T-helper 1 cell treated with Interleukin-12 subunit alpha and Interleukin-12 subunit beta and Interleukin-4 antibody, amounts not matched to agents 30 μg/mL and 1 μg/mL, for 36 hours (primary cell): Measurements from ENCODE around the gene POFUT1.
"Not testable (repeated sequence)": the region's sequence is repeated elsewhere in the genome, so short reads cannot be mapped to it uniquely, and the experiment has no call there.

Experiments used
- H3K27ac Mint-ChIP-seq: one replicate; pipeline ENCODE4 v1.8.0; 2021; ENCODE audit warnings: mild to moderate bottlenecking, mixed read lengths
- H3K27me3 Mint-ChIP-seq: one replicate; pipeline ENCODE4 v1.8.0; 2021; ENCODE audit warnings: low read depth, mixed read lengths
- H3K36me3 Mint-ChIP-seq: one replicate; pipeline ENCODE4 v1.8.0; 2021; ENCODE audit warnings: low read depth, mixed read lengths
- H3K4me1 Mint-ChIP-seq: one replicate; pipeline ENCODE4 v1.8.0; 2021; ENCODE audit warnings: low read depth, mixed read lengths
- H3K4me3 Mint-ChIP-seq: one replicate; pipeline ENCODE4 v1.8.0; 2021; ENCODE audit warnings: mild to moderate bottlenecking, moderate library complexity, mixed read lengths
- H3K9me3 Mint-ChIP-seq: one replicate; pipeline ENCODE4 v1.8.0; 2021; ENCODE audit warnings: mixed read lengths

The POFUT1 gene

DNA sequence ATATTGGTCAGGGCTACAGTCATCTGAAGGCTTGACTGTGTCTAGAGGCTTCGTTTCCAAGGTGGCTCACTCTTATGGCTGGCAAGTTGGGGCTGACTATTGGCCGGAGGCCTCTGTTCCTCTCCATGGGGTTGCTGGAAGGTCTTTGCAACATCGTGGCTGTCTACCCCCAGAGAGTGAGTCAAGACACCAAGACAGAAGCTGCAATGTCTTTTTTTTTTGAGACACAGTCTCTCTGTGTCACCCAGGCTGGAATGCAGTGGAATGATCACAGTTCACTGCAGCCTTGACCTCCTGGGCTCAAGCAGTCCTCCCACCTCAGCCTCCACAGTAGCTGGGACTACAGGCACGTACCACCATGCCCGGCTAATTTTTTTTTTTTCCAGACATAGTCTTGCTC, 40.4 kb downstream of the POFUT1 start:
- Mint-ChIP-seq H3K4me3 (no peak overlapping the region), H3K36me3 (peaks cover 4% of the 10 kb centered on the region), H3K27me3 (no peaks in the 10 kb centered on the region), H3K9me3 (peaks cover 3% of the 10 kb centered on the region), H3K4me1 (peaks cover 25% of the 10 kb centered on the region), H3K27ac (no peak overlapping the region)

DNA sequence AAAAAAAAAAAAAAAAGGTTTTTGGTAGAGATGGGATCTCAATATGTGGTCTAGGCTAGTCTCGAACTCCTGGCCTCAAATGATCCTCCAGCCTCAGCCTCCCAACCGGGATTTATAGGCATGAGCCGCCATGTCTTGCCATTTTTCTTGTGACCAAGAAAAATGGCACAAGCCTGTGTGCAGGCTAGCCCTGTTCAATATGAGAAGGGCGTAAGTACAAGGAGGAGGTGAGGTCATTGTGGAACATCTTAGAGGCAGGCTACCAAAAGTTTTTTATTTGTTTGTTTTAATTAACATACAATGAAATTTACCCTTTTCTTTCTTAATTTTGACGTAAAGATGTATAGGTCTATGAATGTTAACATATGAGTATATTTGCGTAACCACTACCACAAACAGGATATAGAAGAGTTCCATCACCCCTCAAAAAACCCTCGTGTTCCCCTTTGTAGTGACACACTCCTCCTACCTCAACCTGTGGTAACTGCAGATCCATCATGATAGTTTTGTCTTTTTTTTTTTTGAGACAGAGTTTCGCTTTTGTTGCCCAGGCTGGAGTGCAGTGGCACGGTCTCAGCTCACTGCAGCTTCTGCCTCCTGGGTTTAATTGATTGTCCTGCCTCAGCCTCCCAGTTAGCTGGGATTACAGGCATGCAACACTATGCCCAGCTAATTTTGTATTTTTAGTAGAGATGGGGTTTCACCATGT, 41.5 kb downstream of the POFUT1 start:
- Mint-ChIP-seq H3K4me1 (peaks cover 28% of the 10 kb centered on the region), H3K9me3 (peaks cover 3% of the 10 kb centered on the region), H3K27me3 (no peaks in the 10 kb centered on the region), H3K36me3 (peaks cover 4% of the 10 kb centered on the region), H3K4me3 (peak overlapping the region; percentile 1), H3K27ac (peak overlapping the region; percentile 78)

DNA sequence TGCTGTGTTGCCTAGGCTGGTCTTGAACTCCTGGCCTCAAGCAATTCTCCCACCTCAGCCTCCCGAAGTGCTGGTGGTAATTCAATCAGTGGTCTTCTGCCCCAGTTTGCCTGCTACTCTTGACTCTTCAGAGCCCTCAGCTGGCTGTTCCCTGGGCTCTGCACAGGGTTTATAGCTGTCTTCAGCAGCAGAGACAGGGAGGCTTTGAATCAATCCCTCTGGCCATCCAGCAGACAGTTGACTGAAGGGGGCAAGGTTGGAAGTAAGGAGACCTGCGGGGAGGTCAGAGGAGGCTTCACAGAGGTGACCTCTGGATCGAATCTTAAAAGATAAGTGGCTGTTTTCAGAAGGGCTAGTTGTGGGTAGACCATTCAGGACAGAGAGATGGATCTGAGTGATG, 43.8 kb downstream of the POFUT1 start:
- H3K27me3 Mint-ChIP-seq: no peaks in the 10 kb centered on the region
- H3K4me3 Mint-ChIP-seq: peak overlapping the region; percentile 25
- H3K36me3 Mint-ChIP-seq: peaks cover 4% of the 10 kb centered on the region
- peaks cover 28% of the 10 kb centered on the region for H3K4me1 Mint-ChIP-seq
- H3K9me3 Mint-ChIP-seq: peaks cover 3% of the 10 kb centered on the region
- peak overlapping the region; percentile 72 for H3K27ac Mint-ChIP-seq

DNA sequence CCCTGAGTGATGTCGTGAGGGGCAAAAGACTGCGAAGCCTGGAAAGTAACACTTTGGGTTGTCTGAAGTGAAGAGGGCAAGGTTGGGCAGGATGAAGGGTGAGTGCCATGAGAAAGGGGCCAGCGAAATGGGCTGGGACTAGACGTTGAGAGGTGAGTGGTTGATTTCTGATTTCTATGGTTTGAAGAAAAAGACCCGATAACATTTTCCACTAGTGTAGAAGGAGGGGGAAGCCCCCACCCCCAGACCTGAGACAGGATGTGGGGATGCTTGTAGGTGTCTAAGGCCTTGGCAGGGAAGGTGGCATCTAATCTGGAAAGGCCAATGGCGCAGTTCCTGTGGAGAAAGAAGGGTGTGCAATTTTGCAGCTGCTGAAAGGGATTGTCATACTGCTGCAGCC, 44.5 kb downstream of the POFUT1 start:
- H3K4me3 Mint-ChIP-seq: peak overlapping the region; percentile 1
- peaks cover 3% of the 10 kb centered on the region for H3K9me3 Mint-ChIP-seq
- peaks cover 34% of the 10 kb centered on the region for H3K4me1 Mint-ChIP-seq
- no peaks in the 10 kb centered on the region for H3K27me3 Mint-ChIP-seq
- peaks cover 4% of the 10 kb centered on the region for H3K36me3 Mint-ChIP-seq
- H3K27ac Mint-ChIP-seq: peak overlapping the region; percentile 66

DNA sequence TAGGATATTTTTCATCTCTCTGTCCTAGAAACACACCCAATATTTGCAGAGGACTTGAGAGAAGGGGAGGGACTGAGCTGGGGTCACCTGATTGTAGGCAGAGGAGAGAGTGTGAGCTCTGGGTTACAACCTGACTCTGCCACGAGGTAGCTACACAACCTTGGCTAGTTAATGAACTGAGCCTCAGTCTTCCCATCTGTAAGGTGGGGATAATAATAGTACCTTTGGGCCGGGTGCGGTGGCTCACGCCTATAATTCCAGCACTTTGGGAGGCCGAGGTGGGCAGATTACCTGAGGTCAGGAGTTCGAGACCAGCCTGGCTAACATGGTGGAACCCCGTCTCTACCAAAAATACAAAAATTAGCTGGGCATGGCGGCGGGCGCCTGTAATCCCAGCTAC, 53.3 kb downstream of the POFUT1 start:
- H3K27ac Mint-ChIP-seq, H3K36me3 Mint-ChIP-seq, H3K4me3 Mint-ChIP-seq, H3K4me1 Mint-ChIP-seq, H3K9me3 Mint-ChIP-seq, H3K27me3 Mint-ChIP-seq: not testable (repeated sequence)

- Mint-ChIP-seq H3K4me3 (no peak overlapping the region), H3K9me3 (no peaks in the 10 kb centered on the region), H3K4me1 (peaks cover 4% of the 10 kb centered on the region), H3K36me3 (no peaks in the 10 kb centered on the region), H3K27me3 (no peaks in the 10 kb centered on the region), H3K27ac (no peak overlapping the region)
Measured at GRCh38 chr20:32261644-32262043, 54.0 kb downstream of the POFUT1 start.

- Mint-ChIP-seq H3K4me1 (no peaks in the 10 kb centered on the region), H3K27me3 (no peaks in the 10 kb centered on the region), H3K4me3 (no peak overlapping the region), H3K36me3 (no peaks in the 10 kb centered on the region), H3K27ac (no peak overlapping the region), H3K9me3 (no peaks in the 10 kb centered on the region)
Measured at GRCh38 chr20:32263398-32263954, 55.8 kb downstream of the POFUT1 start.

DNA sequence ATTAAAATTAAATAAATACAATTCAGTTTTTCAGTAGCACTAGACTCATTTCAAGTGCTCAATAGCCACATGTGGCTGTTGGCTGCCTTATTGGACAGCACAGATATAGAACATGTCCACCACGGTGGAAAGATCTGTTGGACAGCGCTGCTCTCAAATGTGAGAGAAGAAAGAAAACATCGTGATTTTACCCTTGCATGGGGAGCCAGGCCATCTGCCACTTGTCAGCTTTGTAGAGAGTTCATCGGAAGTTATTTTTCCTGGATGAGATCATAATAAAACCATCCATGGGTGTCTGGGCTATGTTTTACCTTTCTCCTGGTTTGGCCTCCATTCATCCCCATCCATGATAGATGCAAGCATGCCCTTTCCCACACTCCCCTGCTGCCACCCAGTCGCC, 63.9 kb downstream of the POFUT1 start:
- peaks cover 12% of the 10 kb centered on the region for H3K9me3 Mint-ChIP-seq
- no peak overlapping the region for H3K4me3 Mint-ChIP-seq
- H3K36me3 Mint-ChIP-seq: no peaks in the 10 kb centered on the region
- no peak overlapping the region for H3K27ac Mint-ChIP-seq
- peaks cover 5% of the 10 kb centered on the region for H3K4me1 Mint-ChIP-seq
- no peaks in the 10 kb centered on the region for H3K27me3 Mint-ChIP-seq

DNA sequence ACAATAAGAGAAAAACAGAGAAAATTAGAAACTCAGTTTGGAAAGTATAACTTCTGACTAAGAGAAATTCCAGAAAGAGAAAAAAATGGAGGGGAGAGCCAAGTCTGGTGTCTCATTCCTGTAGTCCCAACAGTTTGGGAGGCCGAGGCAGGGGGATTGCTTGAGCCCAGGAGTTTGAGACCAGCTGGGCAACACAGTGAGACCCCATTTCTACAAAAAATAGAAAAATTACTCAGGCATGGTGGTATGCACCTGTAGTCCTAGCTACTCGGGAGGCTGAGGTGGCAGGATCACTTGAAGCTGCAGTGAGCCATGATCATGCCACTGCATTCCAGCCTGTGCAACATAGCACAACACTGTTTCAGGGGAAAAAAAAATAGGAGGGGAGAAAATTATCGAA, 66.7 kb downstream of the POFUT1 start:
- Mint-ChIP-seq H3K27me3 (no peaks in the 10 kb centered on the region), H3K36me3 (no peaks in the 10 kb centered on the region), H3K4me3 (no peak overlapping the region), H3K9me3 (peaks cover 12% of the 10 kb centered on the region), H3K27ac (no peak overlapping the region), H3K4me1 (peaks cover 18% of the 10 kb centered on the region)

DNA sequence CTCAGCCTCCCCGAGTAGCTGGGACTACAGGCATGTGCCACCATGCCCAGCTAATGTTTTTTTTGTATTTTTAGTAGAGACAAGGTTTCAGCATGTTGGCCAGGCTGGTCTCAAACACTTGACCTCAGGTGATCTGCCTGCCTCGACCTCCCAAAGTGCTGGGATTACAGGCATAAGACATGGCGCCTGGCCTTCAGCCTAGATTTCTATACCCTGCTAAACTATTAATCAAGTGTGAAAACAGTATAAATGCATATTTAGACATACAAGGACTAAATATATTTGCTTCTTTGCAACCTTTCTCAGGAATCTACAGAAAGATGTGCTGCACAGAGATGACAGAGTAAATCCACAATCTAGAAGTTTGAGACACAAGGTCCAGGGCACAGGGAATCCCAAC, 67.5 kb downstream of the POFUT1 start:
- not testable (repeated sequence) for H3K27me3 Mint-ChIP-seq, H3K36me3 Mint-ChIP-seq, H3K27ac Mint-ChIP-seq, H3K4me3 Mint-ChIP-seq
- peaks cover 12% of the 10 kb centered on the region for H3K9me3 Mint-ChIP-seq
- peaks cover 18% of the 10 kb centered on the region for H3K4me1 Mint-ChIP-seq

DNA sequence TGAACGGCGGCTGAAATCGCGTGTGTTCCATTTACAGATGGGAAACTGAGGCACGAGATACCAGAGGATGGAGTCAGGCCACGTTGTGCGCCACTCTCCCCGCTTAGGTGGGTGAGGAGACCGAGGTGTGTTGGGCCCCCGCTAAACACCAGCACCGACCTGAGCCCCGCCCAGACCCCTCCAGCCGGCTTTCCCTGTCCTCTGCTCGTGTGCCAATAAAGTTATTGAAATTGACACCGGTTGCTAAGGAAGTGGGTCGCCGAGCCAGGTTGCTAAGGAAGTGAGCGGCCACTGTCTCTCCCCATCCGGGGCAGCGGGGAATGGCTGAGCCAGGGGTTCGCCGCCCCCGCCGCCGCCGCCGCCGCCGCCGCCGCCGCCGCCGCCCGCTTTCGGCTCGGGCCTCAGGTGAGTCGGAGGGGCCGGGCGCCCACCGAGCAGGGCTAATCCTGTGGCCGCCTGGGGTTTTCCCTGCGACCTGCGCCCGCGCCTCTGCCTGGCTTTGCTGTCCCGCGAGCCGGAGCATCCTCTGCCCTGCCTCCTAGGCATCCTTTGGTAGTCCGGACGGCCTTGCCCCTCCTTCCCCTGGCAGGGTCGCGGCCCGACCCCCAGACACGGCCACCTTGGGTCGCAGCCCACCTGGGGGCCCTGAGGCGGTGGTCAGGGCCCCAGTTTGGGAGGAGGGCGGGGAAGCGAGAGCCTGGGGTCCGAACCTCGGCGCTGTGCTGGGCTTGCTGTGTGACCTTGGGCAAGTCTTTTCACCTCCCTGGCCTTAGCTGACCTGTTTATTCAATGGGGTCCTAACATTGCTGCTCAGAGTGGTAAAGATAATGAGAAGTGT, 69.9 kb downstream of the POFUT1 start, which contains the start of gene KIF3B:
KIF3B (plus strand) TSS at position 291 of the 838 bp plus-strand sequence. CDS start 32,127 bp downstream, outside the sequence.
- peak within 1 kb of the TSS; percentile 86 for H3K4me3 Mint-ChIP-seq
- H3K4me1 Mint-ChIP-seq: peaks cover 34% of the 10 kb centered on the region
- peaks cover 13% of the 10 kb centered on the region for H3K36me3 Mint-ChIP-seq
- no peaks in the 10 kb centered on the region for H3K27me3 Mint-ChIP-seq
- H3K9me3 Mint-ChIP-seq: peaks cover 12% of the 10 kb centered on the region
- H3K27ac Mint-ChIP-seq: peak within 1 kb of the TSS; percentile 83

DNA sequence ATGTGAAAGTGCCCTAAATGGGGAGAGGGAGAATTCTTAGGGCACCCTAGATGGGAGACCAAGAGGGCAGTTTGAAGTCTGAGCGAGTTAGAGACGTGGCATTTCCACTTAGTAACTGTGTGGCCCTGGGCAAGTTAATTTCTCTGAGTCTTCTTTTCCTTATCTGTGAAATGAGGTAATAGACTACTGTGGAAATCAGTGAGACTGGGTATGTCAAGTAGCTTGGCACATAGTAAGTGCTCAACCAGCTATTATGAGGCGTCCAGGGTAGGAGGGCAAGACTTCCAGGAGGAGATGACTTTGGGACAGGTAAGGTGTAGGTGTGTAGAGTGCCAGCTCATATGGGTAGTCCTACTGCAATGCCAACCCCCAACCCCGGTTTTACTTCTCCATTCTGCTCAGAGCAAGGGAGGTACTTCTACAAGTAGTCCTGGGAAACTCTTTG, 70.5 kb downstream of the POFUT1 start:
- H3K36me3 Mint-ChIP-seq: peaks cover 13% of the 10 kb centered on the region
- H3K27ac Mint-ChIP-seq: peak overlapping the region; percentile 77
- peaks cover 12% of the 10 kb centered on the region for H3K9me3 Mint-ChIP-seq
- peak overlapping the region; percentile 86 for H3K4me3 Mint-ChIP-seq
- H3K27me3 Mint-ChIP-seq: no peaks in the 10 kb centered on the region
- H3K4me1 Mint-ChIP-seq: peaks cover 34% of the 10 kb centered on the region

GRCh38 chr20:32281711-32282110, 74.0 kb downstream of the POFUT1 start:
- H3K27me3 Mint-ChIP-seq: no peaks in the 10 kb centered on the region
- no peak overlapping the region for H3K27ac Mint-ChIP-seq
- no peaks in the 10 kb centered on the region for H3K9me3 Mint-ChIP-seq
- no peak overlapping the region for H3K4me3 Mint-ChIP-seq
- H3K36me3 Mint-ChIP-seq: peaks cover 16% of the 10 kb centered on the region
- peaks cover 53% of the 10 kb centered on the region for H3K4me1 Mint-ChIP-seq

- Mint-ChIP-seq H3K36me3 (peaks cover 16% of the 10 kb centered on the region), H3K27me3 (no peaks in the 10 kb centered on the region), H3K9me3 (no peaks in the 10 kb centered on the region), H3K27ac (no peak overlapping the region), H3K4me3 (no peak overlapping the region), H3K4me1 (peaks cover 56% of the 10 kb centered on the region)
Measured at GRCh38 chr20:32282461-32282860, 74.8 kb downstream of the POFUT1 start.
